ENCODE results near the gene MMP28.

MMP28 gene

GRCh38 chr17:35740997-35741931 is 54.2 kb downstream of the MMP28 start:
- DNase-seq = no peak

GRCh38 chr17:35740216-35740615 is 55.2 kb downstream of the MMP28 start:
- no peak for DNase-seq

GRCh38 chr17:35738519-35739133 is 56.8 kb downstream of the MMP28 start:
- DNase-seq = no peak

- no peak for DNase-seq
Observed at GRCh38 chr17:35736236-35736635, 59.2 kb downstream of the MMP28 start.

- DNase-seq = no peak
Observed at GRCh38 chr17:35735036-35735805, 60.2 kb downstream of the MMP28 start.

GRCh38 chr17:35734396-35734795 is 61.0 kb downstream of the MMP28 start:
- no peak for DNase-seq

- no peak for DNase-seq
Observed at GRCh38 chr17:35733366-35733765, 62.1 kb downstream of the MMP28 start.

GRCh38 chr17:35732806-35733136 is 62.7 kb downstream of the MMP28 start:
- no peak for DNase-seq

GRCh38 chr17:35731917-35732805 is 63.3 kb downstream of the MMP28 start:
- no peak for DNase-seq

GRCh38 chr17:35731239-35731916 is 64.1 kb downstream of the MMP28 start, which contains the start of gene RASL10B:
TSS of gene RASL10B (plus strand) at chr17:35731639. CDS start at chr17:35735185, 3,546 bp downstream.
- DNase-seq = peak; percentile 59

GRCh38 chr17:35730400-35731005 is 64.9 kb downstream of the MMP28 start:
- DNase-seq = no peak

- no peak for DNase-seq
Observed at GRCh38 chr17:35729405-35729833, 66.0 kb downstream of the MMP28 start.

GRCh38 chr17:35728551-35728950 is 66.9 kb downstream of the MMP28 start:
- no peak for DNase-seq

GRCh38 chr17:35727635-35728034 is 67.8 kb downstream of the MMP28 start:
- no peak for DNase-seq

GRCh38 chr17:35726953-35727460 is 68.4 kb downstream of the MMP28 start:
- no peak for DNase-seq

GRCh38 chr17:35726127-35726952 is 69.1 kb downstream of the MMP28 start:
- DNase-seq = no peak

- DNase-seq = no peak
Observed at GRCh38 chr17:35725802-35726126, 69.7 kb downstream of the MMP28 start.

GRCh38 chr17:35725058-35725457 is 70.4 kb downstream of the MMP28 start:
- DNase-seq = no peak

GRCh38 chr17:35723735-35724134 is 71.7 kb downstream of the MMP28 start:
- DNase-seq = no peak

GRCh38 chr17:35717475-35717874 is 78.0 kb downstream of the MMP28 start:
- no peak for DNase-seq
